SK-MEL-5 (cell line): ENCODE results near the gene OR2T27. TPM values are rescaled to one million over a fixed set of nuclear protein-coding genes. Genes with fewer than 3 reads are reported as not detected.
"Not testable (repeated sequence)": the region's sequence is repeated elsewhere in the genome, so short reads cannot be mapped to it uniquely, and the experiment has no call there.

Source experiments
- DNase-seq: peaks from one replicate; pipeline ENCODE4 v3.0.0-alpha.2; 2016; ENCODE audit warnings: low read depth, low spot score
- in situ Hi-C: cut with HindIII; loops from 2 replicates; pipeline ENCODE4 v1.10.0; 2016; ENCODE audit warnings: low sequenced_read_pairs, high pct_unique_total_duplicates, low pct_unique_long_range_greater_than_20kb
- polyA plus RNA-seq, 2 experiments: library from polyadenylated mRNA; depleted of rRNA; stranded (reverse); fragments of >200 nt; gene quantifications; 2 replicates each; pipeline ENCODE4 v1.2.3, GENCODE V29; 2015
- total RNA-seq: library from RNA; depleted of rRNA; stranded (reverse); fragments of >200 nt; shearing (Covaris generic); gene quantifications from 2 replicates; pipeline ENCODE4 v1.2.3, GENCODE V29; 2014; rRNA removed

The OR2T27 gene
- total RNA-seq, result not detected in 2 replicates
- not detected in 2 replicates for polyA plus RNA-seq (2015; cell fraction: cytosol; rRNA removed)
- not detected in 2 replicates for polyA plus RNA-seq (2015; cell fraction: nucleus; rRNA removed)

GRCh38 chr1:248655354-248655753, at the start of gene OR2T27:
OR2T27 (minus strand) TSS chr1:248655528; CDS start chr1:248650884, 4,644 bp downstream.
- in situ Hi-C loops, DNase-seq: not testable (repeated sequence)

GRCh38 chr1:248704606-248705005, 49.3 kb upstream of the OR2T27 start:
- in situ Hi-C loops, result no loop called here

GRCh38 chr1:248703674-248704073, 48.3 kb upstream of the OR2T27 start:
- peak; percentile 10 for DNase-seq
- in situ Hi-C loops, result no loop called here

More at GRCh38 chr1:248704606-248705005, 49.3 kb upstream of the OR2T27 start:
- DNase-seq, result no peak

- in situ Hi-C loops, result no loop called here
These were observed 47.4 kb upstream of the OR2T27 start, which contains the start of gene OR14I1 for GRCh38 chr1:248702714-248703113. OR14I1 (minus strand) TSS chr1:248702766.

DNA sequence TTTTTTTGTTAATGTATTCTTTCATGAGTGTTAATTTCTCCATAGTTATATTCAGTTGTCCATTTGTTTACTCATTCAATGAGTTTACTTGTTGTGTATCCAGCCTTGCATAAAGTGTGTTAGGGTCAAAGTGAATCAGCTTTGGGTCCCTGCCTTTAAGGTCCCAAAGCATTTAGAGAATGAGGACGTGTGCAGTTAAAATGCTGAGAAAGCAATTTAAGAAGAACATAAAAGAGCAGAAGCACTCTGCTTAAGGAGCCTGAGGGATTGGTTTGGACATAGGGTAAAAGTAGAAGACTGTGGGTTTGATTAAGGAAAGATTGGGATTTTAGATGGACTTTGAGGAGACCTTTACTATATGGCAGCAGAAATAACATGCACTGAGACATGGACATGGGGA, 43.8 kb upstream of the OR2T27 start:
- in situ Hi-C loops, result no loop called here
- DNase-seq, result no peak

More at GRCh38 chr1:248702714-248703113, 47.4 kb upstream of the OR2T27 start, which contains the start of gene OR14I1:
- no peak for DNase-seq

GRCh38 chr1:248697907-248698306, 42.6 kb upstream of the OR2T27 start:
- in situ Hi-C loops, result no loop called here

DNA sequence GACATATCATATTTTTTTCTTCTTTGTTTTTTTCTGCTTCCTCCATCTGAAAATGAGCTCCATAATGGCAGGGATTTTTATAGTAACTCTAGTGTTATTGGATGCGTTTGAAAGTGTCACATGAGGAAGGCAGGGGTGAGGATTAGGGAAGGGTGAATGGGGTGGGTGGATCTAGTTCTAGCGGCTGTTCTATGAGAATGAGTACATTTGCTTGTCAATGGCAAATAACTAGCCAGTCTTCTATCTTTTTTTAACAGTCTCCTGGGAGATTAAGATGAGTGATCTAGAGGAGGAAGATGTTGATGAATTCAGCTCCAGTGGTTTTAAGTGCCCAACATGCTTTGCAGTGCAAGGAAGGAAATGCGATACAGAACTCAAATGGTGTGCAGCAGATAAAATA, 41.4 kb upstream of the OR2T27 start:
- in situ Hi-C loops, result no loop called here

More at GRCh38 chr1:248697907-248698306, 42.6 kb upstream of the OR2T27 start:
- DNase-seq, result no peak

GRCh38 chr1:248696261-248696660, 40.9 kb upstream of the OR2T27 start:
- in situ Hi-C loops, result no loop called here
- peak; percentile 70 for DNase-seq

More for the DNA sequence above, 41.4 kb upstream of the OR2T27 start:
- peak; percentile 45 for DNase-seq

GRCh38 chr1:248695451-248696132, 40.3 kb upstream of the OR2T27 start:
- DNase-seq, result no peak
- in situ Hi-C loops, result no loop called here

DNA sequence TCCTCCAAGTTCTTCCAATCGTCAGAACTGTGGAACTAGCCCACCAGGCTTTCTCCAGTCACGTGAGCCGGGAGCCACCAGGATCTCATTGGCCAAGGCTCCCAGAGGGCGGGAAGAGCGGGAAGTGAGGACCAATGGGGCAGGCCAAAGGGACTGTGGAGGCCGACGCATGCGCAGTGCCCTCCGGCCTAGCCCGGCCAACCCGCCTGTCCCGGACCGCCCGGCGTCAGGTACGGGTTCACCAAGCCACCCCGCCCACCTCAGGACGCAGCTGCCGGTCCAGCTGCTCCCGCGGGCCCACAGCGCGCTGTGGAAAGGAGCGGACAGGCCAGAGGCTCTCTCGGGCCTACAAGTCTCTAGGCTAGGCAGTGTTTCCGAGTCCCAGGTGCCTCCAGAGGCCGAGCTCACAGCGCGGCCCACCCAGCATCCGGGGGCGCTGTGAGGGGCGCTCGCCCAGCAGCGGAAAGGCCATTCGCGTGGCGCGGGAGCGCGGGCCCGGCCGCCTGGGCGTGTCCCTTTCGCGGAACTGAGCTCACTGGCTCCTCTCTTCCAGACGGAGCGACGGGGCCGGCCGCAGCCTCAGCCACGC, 36.3 kb upstream of the OR2T27 start:
- DNase-seq, result no peak
- in situ Hi-C loops, result no loop called here

GRCh38 chr1:248688527-248689298, 33.4 kb upstream of the OR2T27 start:
- in situ Hi-C loops, result no loop called here
- no peak for DNase-seq

GRCh38 chr1:248686815-248687214, 31.5 kb upstream of the OR2T27 start:
- peak; percentile 48 for DNase-seq
- in situ Hi-C loops, result no loop called here

- in situ Hi-C loops, result no loop called here
- DNase-seq, result no peak
These were observed 26.3 kb upstream of the OR2T27 start for GRCh38 chr1:248681651-248682050.

DNA sequence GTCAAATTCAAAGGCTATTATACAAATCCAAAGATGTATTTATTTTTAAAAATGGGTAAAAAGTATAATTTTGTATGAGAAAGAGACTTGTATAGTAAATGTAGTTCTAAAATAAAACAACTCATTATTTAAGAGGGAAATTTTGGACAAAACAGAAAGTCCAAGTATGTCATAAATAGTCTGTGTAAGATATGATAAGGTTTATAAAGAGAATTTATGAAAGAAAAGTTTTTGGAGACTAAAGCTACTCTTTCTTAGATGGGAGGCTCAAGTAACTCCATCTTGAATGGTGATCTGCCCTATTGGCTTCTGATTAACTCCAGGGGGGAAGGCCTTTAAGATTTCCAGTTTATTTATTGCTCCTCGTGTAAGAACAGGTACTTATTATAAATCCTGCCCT, 14.7 kb upstream of the OR2T27 start:
- DNase-seq, result no peak
- in situ Hi-C loops, result no loop called here

DNA sequence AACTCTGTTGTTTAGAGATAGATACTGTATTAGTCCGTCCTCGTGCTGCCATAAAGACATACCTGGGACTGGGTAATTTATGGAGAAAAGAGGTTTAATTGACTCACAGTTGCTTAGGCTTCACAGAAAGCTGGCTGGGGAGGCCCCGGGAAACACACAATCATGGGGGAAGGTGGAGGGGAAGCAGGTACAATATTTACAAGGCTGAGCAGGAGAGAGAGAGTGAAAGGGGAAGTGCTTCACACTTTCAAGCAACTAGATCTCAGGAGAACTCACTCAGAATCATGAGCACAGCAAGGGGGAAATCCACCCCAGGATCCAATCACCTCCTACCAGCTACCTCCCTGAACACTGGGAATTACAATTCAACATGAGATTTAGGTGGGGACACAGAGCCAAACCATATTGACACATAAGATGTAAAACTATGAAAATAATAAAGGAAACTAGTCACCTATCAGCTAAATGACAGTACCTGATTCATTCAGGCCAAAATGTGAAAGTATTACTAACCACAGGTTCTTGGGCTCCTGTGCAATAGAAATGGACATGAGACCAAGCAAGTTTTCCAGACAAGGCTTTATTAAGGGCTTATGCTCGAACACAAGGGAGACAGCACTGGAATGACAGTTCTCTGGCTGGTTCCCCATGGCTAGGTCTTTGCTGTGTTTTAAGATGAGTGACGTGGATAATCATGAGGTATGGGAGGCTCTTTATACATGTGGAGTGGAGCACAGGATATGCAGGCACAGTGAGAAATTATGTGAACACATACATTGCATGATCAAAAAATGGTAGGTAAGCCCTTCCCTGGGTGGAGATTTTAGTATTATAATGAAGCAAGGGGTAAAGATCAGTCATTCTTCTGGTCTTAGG, 8.4 kb upstream of the OR2T27 start:
- DNase-seq, in situ Hi-C loops: not testable (repeated sequence)

- in situ Hi-C loops, DNase-seq: not testable (repeated sequence)
These were observed 1.5 kb upstream of the OR2T27 start for GRCh38 chr1:248656797-248657196.
